ENCODE measurements around the gene POLE. TPM values are rescaled to one million over a fixed set of nuclear protein-coding genes. Genes with fewer than 3 reads are reported as not detected.

The POLE gene, protein sequence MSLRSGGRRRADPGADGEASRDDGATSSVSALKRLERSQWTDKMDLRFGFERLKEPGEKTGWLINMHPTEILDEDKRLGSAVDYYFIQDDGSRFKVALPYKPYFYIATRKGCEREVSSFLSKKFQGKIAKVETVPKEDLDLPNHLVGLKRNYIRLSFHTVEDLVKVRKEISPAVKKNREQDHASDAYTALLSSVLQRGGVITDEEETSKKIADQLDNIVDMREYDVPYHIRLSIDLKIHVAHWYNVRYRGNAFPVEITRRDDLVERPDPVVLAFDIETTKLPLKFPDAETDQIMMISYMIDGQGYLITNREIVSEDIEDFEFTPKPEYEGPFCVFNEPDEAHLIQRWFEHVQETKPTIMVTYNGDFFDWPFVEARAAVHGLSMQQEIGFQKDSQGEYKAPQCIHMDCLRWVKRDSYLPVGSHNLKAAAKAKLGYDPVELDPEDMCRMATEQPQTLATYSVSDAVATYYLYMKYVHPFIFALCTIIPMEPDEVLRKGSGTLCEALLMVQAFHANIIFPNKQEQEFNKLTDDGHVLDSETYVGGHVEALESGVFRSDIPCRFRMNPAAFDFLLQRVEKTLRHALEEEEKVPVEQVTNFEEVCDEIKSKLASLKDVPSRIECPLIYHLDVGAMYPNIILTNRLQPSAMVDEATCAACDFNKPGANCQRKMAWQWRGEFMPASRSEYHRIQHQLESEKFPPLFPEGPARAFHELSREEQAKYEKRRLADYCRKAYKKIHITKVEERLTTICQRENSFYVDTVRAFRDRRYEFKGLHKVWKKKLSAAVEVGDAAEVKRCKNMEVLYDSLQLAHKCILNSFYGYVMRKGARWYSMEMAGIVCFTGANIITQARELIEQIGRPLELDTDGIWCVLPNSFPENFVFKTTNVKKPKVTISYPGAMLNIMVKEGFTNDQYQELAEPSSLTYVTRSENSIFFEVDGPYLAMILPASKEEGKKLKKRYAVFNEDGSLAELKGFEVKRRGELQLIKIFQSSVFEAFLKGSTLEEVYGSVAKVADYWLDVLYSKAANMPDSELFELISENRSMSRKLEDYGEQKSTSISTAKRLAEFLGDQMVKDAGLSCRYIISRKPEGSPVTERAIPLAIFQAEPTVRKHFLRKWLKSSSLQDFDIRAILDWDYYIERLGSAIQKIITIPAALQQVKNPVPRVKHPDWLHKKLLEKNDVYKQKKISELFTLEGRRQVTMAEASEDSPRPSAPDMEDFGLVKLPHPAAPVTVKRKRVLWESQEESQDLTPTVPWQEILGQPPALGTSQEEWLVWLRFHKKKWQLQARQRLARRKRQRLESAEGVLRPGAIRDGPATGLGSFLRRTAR (N-terminal part only)
- total RNA-seq = 123 and 124 TPM in 2 replicates

DNA sequence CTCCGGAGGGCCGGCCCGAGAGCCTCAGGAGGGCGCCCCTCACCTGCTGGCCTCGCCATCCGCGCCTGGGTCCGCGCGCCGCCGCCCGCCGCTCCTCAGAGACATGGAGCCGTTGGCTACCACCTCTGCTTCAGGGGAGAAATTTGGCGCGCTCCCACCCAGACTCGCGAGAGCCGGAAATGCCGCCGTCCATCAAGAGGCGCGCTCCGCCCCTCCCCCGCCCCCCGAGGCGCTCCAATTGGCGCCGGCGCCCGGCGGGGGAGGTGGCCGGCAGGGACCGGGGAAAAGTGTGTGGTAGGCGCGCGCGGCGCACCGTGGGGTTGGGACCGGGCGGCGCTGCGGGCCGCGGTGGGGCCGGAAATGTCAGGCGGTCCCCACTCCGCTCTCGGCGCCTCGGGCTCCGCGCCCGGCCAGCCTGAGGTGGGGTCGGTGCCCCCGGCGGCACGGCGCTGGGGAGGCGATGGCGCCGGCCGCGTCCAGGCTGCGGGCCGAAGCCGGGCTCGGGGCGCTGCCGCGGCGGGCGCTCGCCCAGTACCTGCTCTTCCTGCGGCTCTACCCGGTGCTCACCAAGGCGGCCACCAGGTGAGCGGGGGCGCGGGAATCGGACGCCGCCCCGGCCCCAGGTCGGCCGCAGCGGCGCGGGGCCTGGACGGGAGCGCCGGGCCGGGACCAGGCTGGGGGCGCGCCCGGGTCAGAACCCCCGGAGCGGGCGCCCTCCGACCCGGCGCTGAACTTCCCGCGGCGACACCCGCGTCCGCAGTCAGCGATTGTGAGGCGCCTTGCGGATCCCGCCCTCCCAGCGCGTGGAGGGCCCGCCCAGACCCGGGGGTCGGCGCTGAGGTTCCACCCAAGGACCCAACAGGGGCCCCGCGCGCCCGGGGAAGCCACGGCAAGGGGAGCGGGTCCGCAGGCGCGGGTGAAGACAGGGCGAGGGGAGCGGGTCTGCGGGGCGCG lies at the start of gene POLE, which contains the start of gene PXMP2:
Gene POLE (minus strand): TSS at position 132 of the 954 bp plus-strand sequence. CDS start 27 bp downstream, at position 105.
Gene PXMP2 (plus strand): TSS at position 377 of the 954 bp plus-strand sequence. CDS start 84 bp downstream, at position 461.
- intact Hi-C loops (cut with micrococcal nuclease) = loop anchor here (1.0 to 10.0 kb wide), 8 partner anchors 23 to 759 kb away; partner anchors contain the start of genes ANKLE2, CHFR, DDX51 and NOC4L

DNA sequence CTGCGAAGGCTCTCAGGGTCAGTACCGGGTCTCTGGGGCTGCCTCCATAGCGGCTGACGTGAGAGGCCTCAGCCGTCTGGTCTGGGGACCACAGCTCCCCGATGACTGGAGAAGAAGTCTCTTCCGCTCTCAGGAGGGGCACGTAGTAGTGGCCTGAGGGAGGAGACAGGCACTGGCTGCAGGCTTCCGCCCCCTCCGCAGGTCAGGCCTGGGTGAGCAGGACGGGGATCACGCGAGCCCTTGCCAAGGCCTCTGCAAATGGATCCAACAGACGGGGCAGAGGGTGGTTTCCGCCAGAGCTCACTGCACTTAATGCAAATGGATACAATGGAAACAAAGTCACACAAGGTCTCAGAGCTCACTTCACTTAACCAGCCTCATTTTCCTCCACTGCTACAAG lies 49.8 kb upstream of the POLE start:
- intact Hi-C loops (cut with micrococcal nuclease) = no loop called here

DNA sequence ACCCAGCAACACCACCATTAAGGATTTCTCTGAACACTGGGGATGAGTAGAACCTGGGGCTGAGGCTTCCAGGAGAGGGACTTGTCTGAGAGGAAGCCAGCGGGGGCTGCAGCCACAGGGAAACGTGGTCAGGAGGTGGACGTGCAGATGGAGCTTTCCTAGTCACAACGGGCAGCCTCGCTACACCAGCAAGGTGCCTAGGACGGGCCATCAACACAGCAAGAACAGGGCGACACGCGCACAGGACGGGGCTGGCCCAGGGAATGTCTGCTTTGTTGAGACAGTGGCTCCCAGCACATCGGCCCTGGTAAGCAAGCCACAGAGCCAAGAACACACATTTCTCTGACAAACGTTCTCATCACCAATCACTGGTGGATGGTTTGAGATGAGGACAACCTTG lies 49.2 kb upstream of the POLE start:
- intact Hi-C loops (cut with micrococcal nuclease) = no loop called here

DNA sequence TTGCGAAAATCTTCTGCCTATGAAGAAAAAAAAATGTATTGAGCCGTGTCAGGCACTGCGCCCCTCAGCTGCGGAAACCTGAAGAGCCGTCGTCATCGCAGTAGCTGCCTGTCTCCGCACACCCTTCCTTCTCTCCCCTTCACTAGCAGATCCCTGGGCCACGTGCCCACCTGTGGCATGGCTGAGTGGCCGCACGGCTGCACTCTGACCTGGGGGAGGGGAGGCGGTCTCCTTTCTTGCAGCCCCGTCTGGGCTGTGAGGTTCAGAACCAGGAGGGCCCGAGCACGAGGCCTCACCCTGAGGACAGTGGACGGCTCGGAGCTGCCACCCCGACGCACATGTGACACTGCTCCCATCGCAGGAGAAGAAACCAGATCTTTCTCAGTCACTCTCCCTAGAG lies 48.4 kb upstream of the POLE start:
- intact Hi-C loops (cut with micrococcal nuclease) = no loop called here

DNA sequence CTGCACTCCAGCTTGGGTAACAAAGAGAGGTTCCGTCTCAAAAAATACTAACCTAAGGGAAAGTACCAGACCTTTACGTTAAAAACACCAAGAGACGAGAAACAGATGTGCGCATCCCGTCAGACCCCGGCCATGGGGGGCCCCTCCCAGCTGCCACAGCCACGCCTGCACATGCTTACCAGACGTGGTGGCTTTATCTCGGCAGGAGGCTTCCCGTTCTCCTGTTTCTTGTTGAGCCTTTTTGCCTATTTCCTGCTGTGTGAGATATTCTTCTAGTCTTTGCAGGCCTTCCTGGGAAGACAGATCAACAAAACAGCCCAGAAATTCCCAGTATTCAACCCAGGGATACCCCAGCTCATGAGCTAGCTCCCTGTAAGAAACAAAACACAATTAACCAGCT lies 47.1 kb upstream of the POLE start:
- intact Hi-C loops (cut with micrococcal nuclease) = no loop called here

DNA sequence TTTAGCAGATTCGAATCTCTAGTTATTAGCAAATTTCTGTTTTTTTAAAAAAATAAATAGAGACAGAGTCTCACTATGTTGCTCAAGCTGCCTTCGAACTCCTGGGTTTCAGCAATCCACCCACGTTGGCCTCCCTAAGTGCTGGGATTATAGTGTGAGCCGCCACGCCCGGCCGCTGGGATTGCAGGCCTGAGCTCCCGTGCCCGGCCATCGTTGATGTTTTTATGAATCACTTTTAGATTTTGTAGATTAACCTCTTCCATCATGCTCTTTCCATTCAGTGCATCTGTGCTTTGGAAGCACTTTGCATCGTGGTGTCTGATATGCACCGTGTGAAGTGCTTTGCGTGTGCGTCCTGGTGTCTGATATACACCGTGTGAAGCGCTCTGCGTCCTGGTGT lies 44.4 kb upstream of the POLE start:
- intact Hi-C loops (cut with micrococcal nuclease) = no loop called here

DNA sequence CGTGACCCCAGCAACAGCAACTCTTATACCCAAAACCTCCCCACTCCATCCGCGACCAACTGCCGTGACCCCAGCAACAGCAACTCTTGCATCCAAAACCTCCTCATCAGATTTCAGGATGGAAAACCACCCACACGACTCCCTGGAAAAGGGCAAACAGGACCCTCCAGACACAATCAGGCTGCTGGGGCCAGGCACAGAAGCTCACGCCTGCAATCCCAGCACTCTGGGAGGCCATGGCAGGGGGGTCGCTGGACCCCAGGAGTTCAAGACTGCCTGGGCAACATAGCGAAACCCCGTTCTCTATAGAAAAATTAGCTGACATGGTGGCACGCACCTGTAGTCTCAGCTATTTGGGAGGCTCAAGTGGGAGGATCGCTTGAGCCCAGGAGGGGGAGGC lies 43.2 kb upstream of the POLE start:
- intact Hi-C loops (cut with micrococcal nuclease) = no loop called here

DNA sequence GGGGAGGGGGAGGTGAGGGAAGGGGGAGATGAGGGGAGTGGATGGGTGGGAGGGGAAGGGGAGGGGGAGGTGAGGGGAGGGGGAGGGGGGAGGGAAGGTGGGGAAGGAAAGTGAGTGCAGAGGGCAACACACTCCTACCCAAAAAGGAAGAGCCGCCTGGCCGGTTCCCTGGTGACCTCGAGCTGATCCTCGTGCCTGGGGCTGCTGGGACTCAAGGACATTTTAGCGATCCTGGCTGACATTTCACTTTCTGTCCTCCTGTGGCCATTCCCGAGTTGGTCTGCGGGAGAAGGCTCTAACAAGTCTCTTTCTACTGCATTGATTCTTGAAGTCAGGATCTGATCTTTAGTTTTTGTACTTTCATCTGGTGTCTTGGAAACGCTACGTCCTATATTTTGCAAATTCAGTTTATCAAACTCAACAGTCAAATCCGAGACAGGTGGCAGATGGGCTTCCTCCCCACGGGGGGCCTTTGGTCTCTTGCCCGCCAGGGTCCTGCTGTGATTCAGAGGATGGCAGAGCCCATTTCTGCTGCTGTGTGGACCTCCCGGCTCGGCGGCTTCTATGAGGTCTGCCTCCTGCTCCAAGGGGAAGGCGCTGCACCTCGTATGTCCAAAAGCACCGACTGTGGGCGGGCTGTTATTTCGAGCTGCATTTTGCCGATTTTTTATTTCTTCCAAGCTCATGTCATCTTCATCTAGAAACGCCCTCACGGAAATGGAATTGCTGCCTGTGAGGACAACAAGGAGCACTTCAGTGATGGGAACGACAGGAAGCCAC lies 42.6 kb upstream of the POLE start:
- intact Hi-C loops (cut with micrococcal nuclease) = no loop called here

DNA sequence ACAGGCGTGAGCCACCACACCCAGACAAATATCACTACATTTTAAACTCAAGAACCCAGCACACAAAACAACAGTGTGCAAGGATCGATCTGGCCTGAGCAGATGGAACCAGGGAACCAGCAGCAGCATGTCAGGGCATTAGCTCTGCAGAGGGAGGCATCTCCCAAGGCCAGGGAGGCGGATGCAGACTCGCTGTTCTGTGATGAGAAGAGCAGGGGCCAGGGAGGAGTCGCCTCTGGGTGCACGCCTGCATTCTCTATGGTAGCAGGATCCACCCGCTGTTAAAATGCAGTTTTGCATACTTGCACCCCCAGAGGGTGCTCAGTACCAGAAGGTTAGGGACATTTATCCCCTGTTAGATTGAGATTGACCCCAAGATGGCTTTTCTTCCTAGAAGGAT lies 41.4 kb upstream of the POLE start:
- intact Hi-C loops (cut with micrococcal nuclease) = no loop called here

DNA sequence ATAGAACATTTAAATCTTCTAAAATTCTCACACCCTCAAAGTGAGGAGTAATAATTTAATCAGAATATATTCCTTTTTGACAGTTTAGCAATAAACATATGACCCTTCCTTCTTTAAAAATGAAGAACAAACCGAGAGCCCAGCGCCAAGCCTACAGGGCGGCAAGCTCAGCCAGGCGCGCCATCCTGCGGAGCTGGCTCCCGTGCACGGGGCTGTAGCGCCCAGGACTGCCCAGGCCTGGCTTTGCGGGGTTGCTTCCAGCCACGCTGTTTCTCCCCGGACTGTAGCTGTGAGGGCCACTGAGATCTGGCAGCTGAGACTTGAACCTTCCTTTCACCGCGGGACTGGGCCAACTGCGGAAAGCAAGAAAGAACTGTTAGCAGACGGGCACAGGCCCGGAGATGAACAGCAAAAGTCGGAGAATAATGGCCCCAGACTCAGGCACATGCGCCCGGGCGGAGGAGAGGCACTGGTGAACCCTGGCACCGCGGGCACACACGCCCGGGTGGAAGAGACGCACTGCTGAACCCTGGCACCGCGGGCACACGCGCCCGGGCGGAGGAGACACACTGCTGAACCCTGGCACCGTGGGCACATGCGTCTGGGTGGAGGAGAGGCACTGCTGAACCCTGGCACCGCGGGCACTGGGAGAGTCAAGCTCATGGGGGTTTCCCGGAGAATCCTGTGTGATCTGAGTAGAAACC lies 40.1 kb upstream of the POLE start:
- intact Hi-C loops (cut with micrococcal nuclease) = no loop called here

DNA sequence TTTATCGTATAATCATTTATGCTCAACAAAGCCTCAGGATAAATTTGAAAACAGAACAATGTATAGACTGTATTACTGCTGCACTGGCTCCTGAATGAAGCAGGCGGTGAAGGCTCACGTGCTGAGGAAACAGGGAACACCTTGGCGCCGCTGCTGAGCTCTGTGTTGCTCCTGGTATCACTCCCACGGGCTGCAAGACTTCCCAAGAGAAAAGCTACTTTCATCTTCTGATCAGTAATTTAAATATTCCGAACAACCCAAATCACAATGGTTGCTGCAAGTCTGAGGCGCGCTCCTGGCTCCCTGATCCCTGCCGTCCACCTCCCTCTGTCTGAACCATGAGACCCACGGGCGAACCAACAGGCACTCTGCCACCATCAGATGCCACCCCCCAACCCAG lies 39.2 kb upstream of the POLE start:
- intact Hi-C loops (cut with micrococcal nuclease) = no loop called here

DNA sequence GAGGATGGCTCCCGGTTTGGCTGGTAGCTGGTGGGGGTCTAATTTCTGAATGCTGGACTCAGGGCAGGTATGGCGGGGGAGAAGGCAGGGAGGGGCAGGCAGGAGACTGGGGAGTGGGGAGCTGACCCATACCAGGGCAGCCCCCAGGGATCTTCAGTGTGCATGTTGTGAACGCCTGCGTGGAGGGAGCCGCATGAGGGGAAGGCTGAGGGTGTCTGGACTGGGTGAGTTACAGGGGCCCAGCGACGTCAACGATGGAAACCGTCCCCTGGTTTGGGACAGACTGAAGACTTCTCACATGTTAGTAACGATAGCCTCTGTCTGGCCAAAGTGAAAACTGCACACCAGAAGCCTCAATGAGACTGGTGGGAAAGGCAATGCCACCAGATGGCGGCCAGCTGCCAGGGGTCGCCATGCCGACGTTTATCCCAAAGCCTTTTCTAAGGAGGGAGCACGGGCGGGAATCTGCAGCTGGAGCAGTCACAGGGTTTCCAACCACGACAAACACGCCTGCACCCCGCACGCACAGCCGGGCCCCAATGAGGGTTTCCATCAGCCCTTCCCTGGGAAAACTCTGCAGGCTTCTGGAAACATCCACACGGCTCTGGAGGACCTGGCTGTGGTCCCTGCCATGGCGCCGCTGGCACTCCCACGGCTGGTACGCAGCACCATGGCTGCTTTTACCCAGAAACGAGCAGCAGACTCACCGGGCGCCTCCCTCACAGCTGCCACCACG lies 37.5 kb upstream of the POLE start:
- intact Hi-C loops (cut with micrococcal nuclease) = no loop called here

DNA sequence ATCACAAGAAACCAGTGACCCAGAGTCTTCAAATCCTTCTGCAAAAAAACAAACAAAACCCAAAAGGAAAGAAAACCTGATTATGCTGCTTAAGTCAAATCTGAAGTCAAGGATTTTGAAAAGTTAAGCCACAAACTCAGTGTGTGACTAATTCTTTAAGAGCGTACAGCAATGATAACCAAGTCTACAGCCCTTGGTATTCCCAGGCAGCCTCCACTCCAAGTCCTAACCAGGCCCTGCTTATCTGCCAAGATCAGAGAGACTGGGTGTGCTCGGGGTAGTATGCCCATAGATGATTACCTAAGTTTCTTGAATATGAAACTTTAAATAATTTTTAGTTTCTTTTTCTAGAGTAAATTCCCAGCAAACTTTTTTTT lies 36.6 kb upstream of the POLE start:
- intact Hi-C loops (cut with micrococcal nuclease) = no loop called here

DNA sequence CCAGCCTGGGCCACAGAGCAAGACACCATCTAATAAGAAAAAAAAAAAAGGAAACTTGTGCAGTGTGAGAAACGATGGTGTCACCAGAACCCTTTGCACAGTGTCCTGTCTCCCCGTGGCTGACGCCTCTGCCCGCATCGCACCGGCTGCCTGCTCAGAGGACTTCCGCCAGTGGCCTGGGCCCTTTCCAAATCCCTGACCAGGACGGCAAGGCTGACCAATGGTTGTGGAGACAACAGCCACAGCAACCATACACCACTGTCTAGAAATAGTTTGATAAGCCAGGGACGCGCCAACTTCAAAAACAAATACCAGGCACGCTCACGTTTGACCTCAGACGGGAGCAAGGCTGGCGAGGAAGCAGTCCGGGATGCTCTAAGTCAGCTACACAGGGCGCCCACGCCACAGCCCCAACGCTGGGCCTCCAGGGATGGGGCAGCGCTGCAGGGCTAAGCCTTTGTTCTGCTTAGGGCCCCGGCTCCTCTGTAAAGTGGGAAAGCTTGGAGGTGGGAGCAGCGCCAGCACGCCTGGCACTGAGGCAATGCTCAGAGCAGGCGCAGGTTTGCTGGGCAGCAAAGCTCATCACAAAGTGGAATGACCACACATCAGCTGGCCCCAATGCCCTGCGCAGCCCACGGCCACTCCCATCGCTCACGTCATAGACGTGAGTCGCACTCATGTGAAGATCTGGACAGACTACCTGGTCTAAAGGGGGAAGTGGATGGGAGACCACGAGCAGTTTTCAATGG lies 36.0 kb upstream of the POLE start:
- intact Hi-C loops (cut with micrococcal nuclease) = no loop called here

DNA sequence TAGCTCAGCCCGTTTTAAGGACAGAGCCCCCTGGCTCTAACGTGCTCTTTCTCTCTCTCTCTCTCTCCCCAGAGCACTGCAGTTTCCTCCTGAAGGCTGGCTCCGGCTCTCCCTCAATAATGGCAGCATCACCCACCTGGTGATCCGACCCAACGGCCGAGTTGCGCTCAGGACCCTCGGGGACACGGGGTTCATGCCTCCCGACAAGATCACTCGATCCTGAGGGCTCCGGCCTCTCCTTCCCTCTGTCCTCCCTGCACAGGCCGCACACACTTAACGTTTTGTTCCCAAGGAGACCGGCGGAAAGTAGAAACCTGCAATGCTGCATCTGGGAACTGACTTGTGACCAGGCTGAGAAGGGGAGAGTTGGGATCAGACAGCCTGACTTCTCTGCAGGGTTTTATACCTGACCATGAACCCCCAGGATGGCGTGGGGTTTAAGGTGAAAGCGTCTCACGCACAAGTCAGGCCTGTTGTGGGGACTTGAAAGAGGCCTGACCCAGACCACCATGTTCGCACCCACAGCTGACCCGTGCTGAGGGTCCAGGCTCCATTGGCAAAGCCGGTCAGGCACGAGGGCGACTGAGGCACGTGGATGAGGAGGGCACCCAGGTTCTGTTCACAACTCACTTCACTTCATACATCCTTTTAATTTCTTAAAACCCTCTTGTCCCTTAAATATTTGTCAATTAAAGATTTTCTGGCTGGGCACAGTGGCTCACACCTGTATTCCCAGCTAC lies 33.6 kb upstream of the POLE start:
- intact Hi-C loops (cut with micrococcal nuclease) = no loop called here

DNA sequence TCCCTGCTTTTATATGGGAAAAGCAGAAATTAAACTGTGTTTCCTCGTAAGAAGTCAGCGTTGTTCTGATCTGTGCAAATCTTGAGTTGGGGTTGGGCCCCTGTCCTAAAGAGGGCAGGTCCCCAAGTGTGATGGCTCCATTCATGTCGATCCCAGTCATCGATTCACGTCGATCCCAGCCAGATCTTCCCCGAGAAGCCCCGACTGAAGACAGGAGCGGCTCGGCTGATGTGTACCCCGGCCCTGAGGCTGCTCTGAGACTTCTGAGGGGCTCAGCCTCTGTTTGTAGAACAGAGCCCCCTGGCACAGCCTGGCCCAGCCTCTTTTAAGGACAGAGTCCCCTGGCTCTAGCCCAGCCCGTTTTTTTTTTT lies 32.8 kb upstream of the POLE start:
- intact Hi-C loops (cut with micrococcal nuclease) = no loop called here

Measured in T-helper 1 cell treated with Interleukin-12 subunit alpha and Interleukin-12 subunit beta and Interleukin-4 antibody, amounts not matched to agents 30 ng/mL and 1 ng/mL, for 36 hours (primary cell).